Hepatocyte (in vitro differentiated cells): ENCODE results near the gene IYD. TPM values are rescaled to one million over a fixed set of nuclear protein-coding genes. Genes with fewer than 3 reads are reported as not detected.
A peak's percentile ranks its signal among the peaks of the same experiment; 100 is the strongest.
"Not testable (repeated sequence)": the region's sequence is repeated elsewhere in the genome, so short reads cannot be mapped to it uniquely, and the experiment has no call there.

Experiments used
- DNase-seq: peaks from one replicate; pipeline ENCODE4 v3.0.0-alpha.2; 2016; ENCODE audit warnings: low spot score
- H2AFZ ChIP-seq: fragments of 200-600 bp; sonication (generic); 2 replicates; pipeline ENCODE4 v1.6.0; 2016; ENCODE audit warnings: antibody characterized with exemption, mild to moderate bottlenecking
- H3K27ac ChIP-seq: fragments of 200-600 bp; sonication (generic); 2 replicates; pipeline ENCODE4 v1.5.1; 2016; ENCODE audit warnings: mild to moderate bottlenecking
- H3K27me3 ChIP-seq: fragments of 200-600 bp; sonication (generic); 2 replicates; pipeline ENCODE4 v1.6.1; 2016
- H3K36me3 ChIP-seq: fragments of 200-600 bp; sonication (generic); replicated peaks from 2 replicates; pipeline ENCODE4 v1.5.1; 2016; ENCODE audit warnings: low read depth; ENCODE audit not compliant: insufficient read depth
- H3K4me1 ChIP-seq: fragments of 200-600 bp; sonication (generic); 2 replicates; pipeline ENCODE4 v1.5.1; 2016; ENCODE audit warnings: mild to moderate bottlenecking, moderate library complexity; ENCODE audit not compliant: insufficient read depth
- H3K4me2 ChIP-seq: fragments of 200-600 bp; sonication (generic); 2 replicates; pipeline ENCODE4 v1.6.0; 2016
- H3K4me3 ChIP-seq: fragments of 200-600 bp; sonication (generic); 2 replicates; pipeline ENCODE4 v1.5.1; 2016; ENCODE audit warnings: mild to moderate bottlenecking
- H3K79me2 ChIP-seq: fragments of 200-600 bp; sonication (generic); 2 replicates; pipeline ENCODE4 v1.6.0; 2017; ENCODE audit warnings: mild to moderate bottlenecking
- H3K9me2 ChIP-seq: fragments of 200-600 bp; sonication (generic); replicated peaks from 2 replicates; pipeline ENCODE4 v1.6.0; 2017; ENCODE audit warnings: mild to moderate bottlenecking; ENCODE audit not compliant: insufficient read depth
- H3K9me3 ChIP-seq: fragments of 200-600 bp; sonication (generic); 2 replicates; pipeline ENCODE4 v1.5.1; 2016; ENCODE audit warnings: low read depth, mild to moderate bottlenecking
- H4K20me1 ChIP-seq: fragments of 200-600 bp; sonication (generic); 2 replicates; pipeline ENCODE4 v1.6.0; 2016; ENCODE audit warnings: mild to moderate bottlenecking; ENCODE audit not compliant: insufficient read depth, poor library complexity, severe bottlenecking
- CTCF ChIP-seq: fragments of 200-600 bp; sonication (generic); IDR thresholded peaks from 2 replicates; pipeline ENCODE4 v1.5.1; 2016; ENCODE audit warnings: antibody characterized with exemption, mild to moderate bottlenecking; ENCODE audit not compliant: poor library complexity
- EZH2 ChIP-seq: fragments of 200-600 bp; sonication (generic); IDR thresholded peaks from 2 replicates; pipeline ENCODE4 v1.6.1; 2016; ENCODE audit warnings: antibody characterized with exemption, mild to moderate bottlenecking, borderline replicate concordance
- EZH2phosphoT487 ChIP-seq: fragments of 200-600 bp; sonication (generic); IDR thresholded peaks from one replicate; pipeline ENCODE4 v1.6.1; 2018; ENCODE audit warnings: antibody characterized with exemption, mild to moderate bottlenecking, low read depth, moderate library complexity; ENCODE audit not compliant: unreplicated experiment, severe bottlenecking
- WGBS: methylation state at CpG from one replicate; pipeline ENCODE4 v1.1.6; 2016; ENCODE audit warnings: low lambda C conversion rate; ENCODE audit errors: missing lambda C conversion rate; 5-methylcytosine and 5-hydroxymethylcytosine counted together
- polyA plus RNA-seq: library from polyadenylated mRNA; unstranded; fragments of >200 nt; fragmentation: Nextera tagmentation; extraction: Ambion mirVana; gene quantifications from 2 replicates; pipeline ENCODE4 v1.2.1, GENCODE V29; 2016
- total RNA-seq: library from RNA; depleted of rRNA; stranded (reverse); fragments of >200 nt; gene quantifications from 2 replicates; pipeline ENCODE4 v1.2.3, GENCODE V29; 2014

IYD gene
- total and polyA plus RNA-seq, 2 experiments from 2014 or later: 3.1 to 8.5 TPM

- H3K4me2 ChIP-seq: no peak overlapping the region
- H3K4me3 ChIP-seq: no peak overlapping the region
- no peak overlapping the region for H2AFZ ChIP-seq
- H3K9me2 ChIP-seq: no peaks in the 10 kb centered on the region
- no peak for DNase-seq
- H3K4me1 ChIP-seq: peaks cover 13% of the 10 kb centered on the region
- 100% methylated on average over 1 of the region's 1 CpG for WGBS
- no peaks in the 10 kb centered on the region for H3K36me3 ChIP-seq
- TF ChIP-seq EZH2phosphoT487 (no peak), EZH2 (no peak), CTCF (no peak)
- H3K79me2 ChIP-seq: no peaks in the 10 kb centered on the region
- H4K20me1 ChIP-seq: no peaks in the 10 kb centered on the region
- H3K27ac ChIP-seq: no peak overlapping the region
- H3K9me3 ChIP-seq: no peaks in the 10 kb centered on the region
- H3K27me3 ChIP-seq: peaks cover 5% of the 10 kb centered on the region
Measured at GRCh38 chr6:150372051-150372450, 3.2 kb downstream of the IYD start.

GRCh38 chr6:150373260-150373701, 4.5 kb downstream of the IYD start:
- TF ChIP-seq EZH2 (no peak), CTCF (no peak), EZH2phosphoT487 (no peak)

GRCh38 chr6:150374346-150374745, 5.5 kb downstream of the IYD start:
- H3K4me3 ChIP-seq: not testable (repeated sequence)

More at GRCh38 chr6:150373260-150373701, 4.5 kb downstream of the IYD start:
- no peaks in the 10 kb centered on the region for H3K36me3 ChIP-seq
- WGBS: 97% methylated on average over 2 of the region's 2 CpGs
- no peak overlapping the region for H2AFZ ChIP-seq
- peaks cover 5% of the 10 kb centered on the region for H3K27me3 ChIP-seq
- no peak for DNase-seq
- no peak overlapping the region for H3K4me2 ChIP-seq
- no peaks in the 10 kb centered on the region for H3K9me2 ChIP-seq
- H3K4me1 ChIP-seq: peaks cover 10% of the 10 kb centered on the region
- no peak overlapping the region for H3K4me3 ChIP-seq
- H3K27ac ChIP-seq: no peak overlapping the region
- no peaks in the 10 kb centered on the region for H3K9me3 ChIP-seq
- no peaks in the 10 kb centered on the region for H3K79me2 ChIP-seq
- no peaks in the 10 kb centered on the region for H4K20me1 ChIP-seq

GRCh38 chr6:150377211-150377781, 8.5 kb downstream of the IYD start:
- no peaks in the 10 kb centered on the region for H3K36me3 ChIP-seq
- H3K9me2 ChIP-seq: no peaks in the 10 kb centered on the region
- H4K20me1 ChIP-seq: no peaks in the 10 kb centered on the region
- peak overlapping the region; percentile 55 for H3K27ac ChIP-seq
- no peaks in the 10 kb centered on the region for H3K9me3 ChIP-seq
- H3K79me2 ChIP-seq: no peaks in the 10 kb centered on the region
- no peak for DNase-seq
- H3K4me2 ChIP-seq: peak overlapping the region; percentile 25
- TF ChIP-seq EZH2 (no peak), EZH2phosphoT487 (no peak), CTCF (no peak)
- H2AFZ ChIP-seq: no peak overlapping the region
- peaks cover 5% of the 10 kb centered on the region for H3K27me3 ChIP-seq
- no peaks in the 10 kb centered on the region for H3K4me1 ChIP-seq
- WGBS: 61% methylated on average over 4 of the region's 4 CpGs
- no peak overlapping the region for H3K4me3 ChIP-seq

More at GRCh38 chr6:150374346-150374745, 5.5 kb downstream of the IYD start:
- H3K36me3 ChIP-seq, H3K9me3 ChIP-seq, H3K4me1 ChIP-seq, H3K4me2 ChIP-seq, H4K20me1 ChIP-seq, H3K27ac ChIP-seq, H3K27me3 ChIP-seq, H3K79me2 ChIP-seq, H3K9me2 ChIP-seq, H2AFZ ChIP-seq, DNase-seq: not testable (repeated sequence)
- WGBS: 52% methylated on average over 5 of the region's 5 CpGs
